ENCODE measurements around the gene ZBTB18.

The ZBTB18 gene

DNA sequence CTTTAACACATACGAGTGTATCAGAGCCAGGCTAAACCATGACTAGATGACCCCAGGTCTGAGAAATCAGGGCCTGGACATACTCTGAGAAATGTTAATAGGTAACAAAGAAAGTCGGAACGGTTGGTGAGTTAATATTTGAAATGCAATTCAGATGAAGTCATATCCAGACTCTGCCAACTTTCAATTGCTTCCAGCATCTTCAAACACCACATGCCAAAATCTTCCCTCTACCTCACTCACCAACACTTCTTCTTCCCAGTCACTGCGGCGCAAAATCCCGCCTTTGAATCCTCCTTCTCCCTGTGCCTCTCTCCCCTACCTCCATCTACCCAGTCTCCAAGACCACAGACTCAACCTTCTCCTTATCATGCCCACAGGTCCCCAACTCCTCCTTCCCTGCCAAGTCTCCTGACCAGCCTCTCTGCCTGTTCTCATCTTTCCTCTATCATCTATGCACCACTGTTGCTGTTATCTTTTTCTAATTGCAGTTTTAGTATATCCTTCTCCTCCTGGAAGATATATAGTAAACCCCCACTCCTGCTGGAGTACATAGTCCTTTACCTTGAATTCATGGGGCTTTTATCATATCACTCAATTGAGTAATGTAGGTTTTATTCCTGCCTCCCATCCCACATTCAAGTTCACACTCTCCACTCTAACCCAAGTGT lies 41.3 kb downstream of the ZBTB18 start:
- no peak for DNase-seq

DNA sequence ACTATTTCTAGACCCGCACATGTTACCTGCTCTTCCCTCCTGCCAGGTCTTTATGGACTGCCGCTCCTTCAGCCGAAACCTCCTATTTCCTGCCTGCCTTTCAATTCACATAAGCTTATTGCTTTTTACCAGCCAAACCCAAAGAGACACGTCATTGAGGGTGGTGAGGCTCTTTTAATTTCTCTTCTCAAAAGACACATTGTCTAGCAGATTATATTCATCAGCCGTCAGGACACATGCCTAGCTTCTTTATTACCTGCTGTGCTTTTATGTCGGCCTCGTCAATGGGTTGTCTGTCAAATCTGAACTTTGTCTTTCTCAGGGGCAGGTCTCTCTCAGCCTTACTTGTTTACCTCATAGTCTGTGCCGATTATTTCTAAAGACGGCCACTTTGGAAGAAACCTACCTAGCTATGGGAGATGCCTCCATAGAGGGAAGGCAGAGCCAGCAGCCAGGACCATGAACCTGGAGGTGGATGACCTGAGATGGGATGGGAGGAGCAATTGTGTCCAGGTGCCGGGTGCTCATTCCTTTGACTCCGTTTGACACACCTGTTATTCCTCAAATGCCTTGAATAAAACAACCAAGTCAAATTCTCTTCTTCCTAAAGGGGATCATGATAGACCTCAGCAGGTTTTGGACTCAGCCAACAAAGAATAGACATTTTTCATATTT lies 42.0 kb downstream of the ZBTB18 start:
- DNase-seq = no peak

DNA sequence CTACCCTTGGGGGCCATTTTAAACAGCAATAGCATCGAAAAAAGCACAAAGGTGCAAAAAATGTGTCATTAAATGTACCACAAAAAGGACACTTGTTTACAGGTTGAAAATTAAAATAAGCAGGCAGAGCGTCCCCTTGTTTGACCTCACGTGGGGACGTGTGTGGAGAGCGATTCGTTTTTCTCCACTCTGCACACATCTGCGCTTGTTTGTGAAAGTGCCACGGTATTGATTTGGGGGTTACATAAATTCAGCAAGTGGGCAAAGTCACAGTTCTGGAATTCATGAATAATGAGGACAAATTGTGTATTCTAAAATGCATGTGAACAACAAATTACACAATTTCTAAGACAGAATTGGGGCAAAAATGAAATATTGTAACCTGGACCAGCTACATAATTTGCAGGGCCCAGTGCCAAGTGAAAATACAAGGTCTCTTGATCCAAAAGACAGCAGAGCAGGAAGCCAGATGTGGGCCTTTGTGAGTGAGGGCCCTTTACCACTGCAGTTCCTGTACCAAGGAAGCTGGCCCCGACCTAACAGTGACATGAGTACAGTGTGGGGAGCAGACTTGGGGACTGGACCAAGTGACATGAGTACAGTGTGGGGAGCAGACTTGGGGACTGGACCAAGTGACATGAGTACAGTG lies 43.9 kb downstream of the ZBTB18 start:
- no peak for DNase-seq

DNA sequence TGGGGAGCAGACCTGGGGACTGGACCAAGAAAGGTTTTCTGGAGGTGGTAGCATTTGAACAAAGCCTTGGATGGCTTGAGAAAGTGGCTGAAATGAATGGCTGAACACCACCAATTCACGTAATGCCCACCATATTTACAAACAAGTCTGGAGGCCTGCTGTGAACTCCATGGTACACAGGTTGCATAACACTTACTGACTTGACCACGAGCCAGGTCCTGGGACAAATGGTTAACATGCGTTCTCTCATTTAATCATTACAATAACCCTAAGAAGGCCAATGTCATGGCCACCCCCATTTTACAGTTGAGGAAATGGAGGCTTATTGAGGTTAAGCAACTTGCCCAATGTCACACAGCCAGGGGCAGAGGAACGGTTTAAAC lies 44.4 kb downstream of the ZBTB18 start:
- no peak for DNase-seq

DNA sequence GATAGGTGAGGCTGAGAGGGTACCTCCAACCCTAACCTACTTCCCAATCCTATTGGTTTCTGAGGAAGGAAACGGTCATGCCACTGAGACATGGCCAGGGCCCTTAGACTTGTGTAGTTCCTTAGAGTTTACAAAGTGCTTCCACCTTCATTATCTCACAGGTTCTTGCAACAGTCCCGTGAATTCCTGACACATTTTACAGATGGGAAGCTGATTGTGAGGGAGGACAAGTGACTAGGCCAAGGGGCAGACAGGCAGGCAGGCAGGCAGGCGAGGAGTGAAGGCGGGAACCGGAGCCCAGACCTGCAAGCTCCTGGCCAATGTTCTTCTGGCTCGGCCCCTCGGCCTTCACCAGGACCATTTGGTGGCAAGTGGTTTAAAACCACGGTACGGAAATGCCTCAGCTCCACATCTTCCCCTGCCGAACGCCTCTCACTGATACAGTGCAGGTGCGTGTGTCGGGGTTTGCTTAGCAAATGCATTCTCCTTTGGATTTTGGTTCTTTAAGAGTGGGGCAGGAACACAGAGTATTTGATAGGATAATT lies 45.1 kb downstream of the ZBTB18 start:
- DNase-seq = no peak

DNA sequence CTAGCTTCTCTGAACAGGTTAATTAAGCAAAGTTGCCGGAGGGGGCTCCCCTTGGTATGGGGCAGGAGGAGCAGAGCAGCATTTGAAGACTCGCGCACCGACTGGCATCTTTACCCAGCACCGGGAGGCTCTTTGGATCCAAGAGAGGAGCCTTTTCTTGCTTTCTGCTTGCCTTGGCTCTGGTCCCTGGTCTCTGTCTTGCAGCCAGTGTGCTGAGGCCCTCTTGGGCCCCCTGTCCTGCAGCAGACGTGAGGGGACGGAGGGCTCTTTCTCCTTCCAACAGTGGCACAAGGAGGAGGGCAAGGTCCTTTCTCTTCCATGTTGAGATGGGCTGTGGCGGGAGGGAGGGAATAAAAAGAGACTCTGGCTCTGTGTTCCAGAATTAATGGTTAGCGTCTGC lies 45.6 kb downstream of the ZBTB18 start:
- no peak for DNase-seq

DNA sequence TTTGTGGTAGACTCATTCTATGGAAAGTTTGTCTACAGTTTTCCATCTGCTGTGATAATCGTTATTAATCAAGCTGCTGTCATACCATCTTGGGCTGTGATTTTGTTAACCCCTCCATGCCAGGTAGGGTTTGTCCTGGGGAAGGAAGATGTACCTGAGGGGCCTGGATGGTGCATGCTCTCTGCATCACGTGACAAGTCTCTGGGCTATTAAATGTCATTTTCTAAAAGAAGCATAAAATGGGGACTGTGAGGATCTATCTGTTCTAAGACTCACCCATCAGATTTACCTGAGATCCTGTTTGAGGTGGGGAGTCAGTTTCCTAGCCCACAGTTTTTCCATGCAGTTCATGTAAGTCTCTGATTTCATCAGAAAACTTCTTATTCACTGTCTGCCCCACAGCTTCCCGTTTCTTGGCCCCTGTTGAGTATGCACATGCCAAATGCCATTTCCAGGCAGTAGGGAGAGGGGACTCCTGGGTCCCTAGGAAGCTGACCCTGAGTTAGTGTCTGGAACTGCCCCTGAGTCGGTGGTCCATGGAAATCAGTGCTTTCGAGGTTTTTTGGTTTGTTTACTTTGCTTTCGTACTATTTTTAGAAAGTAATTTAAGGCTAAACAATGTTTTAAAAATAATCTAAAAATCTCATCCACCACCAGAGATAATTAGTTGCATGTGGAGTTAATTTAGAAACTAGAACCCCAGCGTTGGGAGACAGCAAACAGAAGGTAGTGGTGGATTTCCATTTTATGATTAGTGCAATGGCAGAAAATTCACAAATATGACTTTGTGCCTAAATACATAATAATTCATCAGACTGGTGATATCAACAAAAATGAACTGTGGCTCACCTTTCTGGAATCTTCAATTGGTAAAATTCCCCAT lies 46.7 kb downstream of the ZBTB18 start:
- DNase-seq = no peak

DNA sequence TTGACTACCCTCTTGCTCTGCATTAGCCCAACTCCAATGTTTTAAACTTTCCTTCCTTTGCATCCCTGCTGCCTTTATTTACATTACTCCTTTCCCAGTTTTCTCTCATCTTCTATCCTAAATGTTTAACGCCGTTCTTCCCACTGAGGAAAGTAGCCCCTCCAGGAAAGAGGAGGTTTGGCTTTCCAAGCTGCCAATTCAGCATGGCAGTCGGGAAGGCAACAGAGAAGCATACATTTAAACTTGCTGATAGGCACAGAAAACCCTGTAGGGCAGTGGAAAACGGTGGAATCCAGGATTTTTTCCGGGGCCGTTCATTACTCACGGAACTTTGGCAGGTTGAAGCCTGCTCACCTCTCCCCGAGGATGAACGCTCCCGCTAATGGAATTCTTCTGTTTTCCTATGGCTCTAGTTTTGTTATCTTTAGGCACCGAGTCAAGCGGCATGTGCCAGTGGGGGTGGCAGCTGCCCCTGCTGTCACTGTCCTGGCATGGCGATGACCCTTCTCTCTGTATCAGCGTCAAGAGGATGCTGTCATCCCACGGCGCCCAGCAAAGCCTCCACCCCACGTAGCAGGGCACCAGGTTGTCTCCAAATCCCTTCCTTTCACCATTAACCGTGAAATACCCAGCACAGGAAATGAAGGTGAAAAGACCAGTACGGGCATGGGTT lies 48.3 kb downstream of the ZBTB18 start:
- DNase-seq = no peak

DNA sequence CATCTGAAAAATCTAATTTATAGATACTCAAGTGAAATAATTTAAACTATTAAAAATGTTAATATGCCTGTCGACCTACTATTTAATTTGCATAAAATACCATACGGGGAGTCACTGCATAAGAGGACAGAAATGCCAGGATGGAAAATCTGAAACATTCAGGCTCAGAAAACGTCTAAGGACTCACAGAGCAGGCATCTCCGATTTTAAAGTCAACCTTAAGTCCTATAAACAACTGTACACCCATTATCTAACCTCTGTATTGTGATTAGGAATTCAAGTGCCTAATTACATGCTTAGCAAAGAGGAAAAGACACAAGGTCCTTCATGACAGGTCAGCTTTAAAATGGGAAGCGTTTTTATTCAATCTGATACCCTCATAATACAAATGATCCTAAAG lies 49.2 kb downstream of the ZBTB18 start:
- no peak for DNase-seq

DNA sequence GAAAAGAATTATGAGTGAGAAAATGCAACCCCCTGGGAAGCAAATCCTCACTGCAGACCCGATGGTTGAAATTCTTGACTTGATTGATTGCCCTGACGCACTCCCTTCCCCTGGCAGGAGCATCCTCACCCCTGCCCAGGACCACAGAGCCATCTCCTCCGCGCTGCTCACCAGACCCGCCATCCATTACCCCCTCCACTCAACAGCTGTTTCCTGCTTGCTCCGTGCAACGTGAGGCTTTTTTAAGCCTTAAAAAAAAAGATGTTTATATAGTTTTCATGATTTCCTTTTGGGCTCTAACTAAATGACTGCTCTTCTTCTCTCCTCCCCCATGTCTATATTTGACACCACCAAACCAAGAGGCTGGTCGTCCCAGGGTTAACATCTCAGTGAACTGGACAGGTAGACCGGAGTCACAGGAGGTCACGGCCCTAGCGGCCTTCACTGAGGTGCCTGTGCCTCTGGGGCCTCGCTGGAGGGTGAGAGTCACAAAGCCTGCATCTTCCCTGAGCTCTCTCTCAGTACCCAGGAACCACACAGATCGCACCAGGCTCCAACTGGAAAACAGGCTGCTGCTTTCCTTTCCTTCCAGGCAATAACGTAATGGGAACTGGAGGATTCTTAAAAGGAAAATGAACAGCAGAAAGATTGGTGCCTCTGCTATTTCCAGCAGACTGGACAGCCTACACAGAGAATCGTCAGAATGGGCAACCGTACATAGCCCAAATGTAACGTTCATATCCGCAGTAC lies 49.8 kb downstream of the ZBTB18 start:
- DNase-seq = no peak

DNA sequence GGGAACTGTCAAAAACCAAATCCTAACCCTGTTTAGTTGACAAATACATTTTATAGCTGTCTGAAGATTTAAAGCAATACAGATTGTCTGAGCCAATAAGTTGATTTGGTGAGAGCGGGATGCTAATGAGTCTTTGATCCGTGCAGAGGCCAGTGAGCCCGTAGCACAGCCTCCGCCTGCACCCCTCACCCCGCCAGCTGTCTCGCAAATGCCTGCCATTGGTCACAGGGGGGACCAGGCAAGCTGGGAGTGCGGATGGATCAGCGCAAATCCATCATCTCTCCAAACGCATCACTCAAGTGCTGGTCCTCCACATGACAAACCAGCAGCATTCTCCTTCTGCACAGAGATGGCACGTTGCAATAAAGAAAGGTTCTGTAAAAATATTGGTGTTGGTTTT lies 51.0 kb downstream of the ZBTB18 start:
- no peak for DNase-seq

DNA sequence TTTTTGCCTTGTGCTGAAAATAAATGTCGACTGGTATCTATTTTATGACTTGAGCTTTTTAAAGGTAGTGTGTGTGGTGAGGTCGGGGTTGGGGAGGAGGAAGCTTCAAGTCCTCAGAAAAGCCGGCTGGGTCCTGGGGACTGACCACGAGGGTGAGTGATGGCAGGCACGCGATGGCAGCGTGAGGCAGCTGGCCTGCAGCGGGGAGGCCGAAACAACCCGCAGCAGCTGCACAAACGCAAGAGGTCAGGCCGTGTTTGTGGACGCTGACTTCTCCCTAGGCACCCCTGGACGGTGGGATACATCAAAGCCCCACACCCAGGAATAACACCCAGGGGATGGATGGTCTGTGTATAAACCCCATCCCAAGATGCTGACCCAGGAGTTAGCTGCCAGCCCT lies 51.4 kb downstream of the ZBTB18 start:
- no peak for DNase-seq

DNA sequence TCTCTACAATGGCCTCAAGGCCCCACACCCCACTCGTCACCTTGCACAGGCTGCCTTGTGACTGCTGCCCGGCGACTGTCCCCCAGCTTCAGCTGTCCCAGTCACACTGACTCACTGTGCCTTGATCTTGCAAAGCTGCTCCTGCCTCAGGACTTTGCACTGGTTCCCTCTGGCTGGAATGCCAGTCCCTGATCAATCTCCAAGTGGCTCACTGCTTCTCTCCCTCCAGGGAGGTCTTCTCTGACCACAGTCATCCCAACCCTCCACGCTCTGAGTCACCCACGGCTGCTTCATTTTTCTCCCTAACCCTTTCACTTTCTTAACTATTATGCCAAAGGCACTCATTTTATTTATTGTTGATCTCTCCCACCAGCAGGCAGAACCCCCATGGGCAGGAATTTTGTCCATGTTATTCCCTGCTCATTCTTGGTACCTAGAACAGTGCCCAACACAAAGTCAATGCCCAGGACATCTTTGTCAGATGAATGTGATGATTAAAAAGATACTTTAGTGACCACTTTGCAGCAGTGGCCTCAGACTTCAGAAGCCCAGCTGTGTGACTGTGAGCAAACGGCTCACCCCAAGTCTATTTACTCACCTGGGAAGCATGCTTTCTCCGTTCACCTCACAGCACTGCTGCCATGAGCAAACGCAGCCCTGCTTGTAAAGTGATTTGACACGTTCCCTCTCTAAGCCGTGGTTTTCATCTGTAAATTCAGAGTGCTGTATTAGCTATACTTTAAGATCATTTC lies 53.4 kb downstream of the ZBTB18 start:
- no peak for DNase-seq

DNA sequence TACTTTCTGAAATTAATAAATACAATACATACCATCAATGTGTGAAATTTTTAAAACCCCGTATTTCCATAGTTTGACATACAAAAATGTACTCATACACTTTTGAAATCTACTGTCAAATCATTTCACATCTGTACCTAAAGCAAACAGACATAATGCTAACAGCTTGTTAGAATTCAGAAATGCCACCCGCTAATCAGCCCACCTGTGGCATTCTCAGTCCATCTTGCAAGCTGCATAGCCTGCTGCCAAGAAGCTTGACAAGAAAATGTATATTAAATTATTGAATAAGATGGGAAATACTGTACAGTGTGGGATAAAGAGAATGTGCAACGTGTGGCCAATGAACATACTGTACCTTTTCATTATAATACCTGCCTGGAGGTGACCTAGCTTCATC lies 55.1 kb downstream of the ZBTB18 start:
- DNase-seq = no peak
